HAP-1 (cell line): ENCODE results near the gene TAS2R60.
"Not testable (repeated sequence)": the region's sequence is repeated elsewhere in the genome, so short reads cannot be mapped to it uniquely, and the experiment has no call there.

Source experiments
- DNase-seq, 2 experiments: peaks; one replicate each; pipeline ENCODE4 v3.0.0-alpha.2; 2016 to 2020; ENCODE audit warnings: low spot score in 2 of 2
- H3K27me3 ChIP-seq: fragments of 250-450 bp; sonication (Bioruptor Pico); 2 replicates; pipeline ENCODE4 v1.5.1; 2020; ENCODE audit warnings: low read depth, mild to moderate bottlenecking, moderate library complexity
- H3K36me3 ChIP-seq: fragments of 250-450 bp; sonication (Bioruptor Pico); replicated peaks from 2 replicates; pipeline ENCODE4 v1.5.1; 2020; ENCODE audit warnings: mild to moderate bottlenecking
- H3K4me1 ChIP-seq: fragments of 250-450 bp; sonication (Bioruptor Pico); 2 replicates; pipeline ENCODE4 v1.5.1; 2020; ENCODE audit warnings: mild to moderate bottlenecking
- H3K4me3 ChIP-seq: fragments of 250-450 bp; sonication (Bioruptor Pico); 2 replicates; pipeline ENCODE4 v1.5.1; 2020; ENCODE audit warnings: mild to moderate bottlenecking, moderate library complexity
- H3K9me3 ChIP-seq: fragments of 250-450 bp; sonication (Bioruptor Pico); 2 replicates; pipeline ENCODE4 v1.5.1; 2020; ENCODE audit warnings: mild to moderate bottlenecking, moderate library complexity
- in situ Hi-C: fragments of 300-500 bp; cut with MboI; formaldehyde crosslinking; loops from 3 replicates; pipeline ENCODE4 v1.14.3; 2020; ENCODE audit warnings: low sequenced_read_pairs, inconsistent platforms, mixed read lengths

The TAS2R60 gene

DNA sequence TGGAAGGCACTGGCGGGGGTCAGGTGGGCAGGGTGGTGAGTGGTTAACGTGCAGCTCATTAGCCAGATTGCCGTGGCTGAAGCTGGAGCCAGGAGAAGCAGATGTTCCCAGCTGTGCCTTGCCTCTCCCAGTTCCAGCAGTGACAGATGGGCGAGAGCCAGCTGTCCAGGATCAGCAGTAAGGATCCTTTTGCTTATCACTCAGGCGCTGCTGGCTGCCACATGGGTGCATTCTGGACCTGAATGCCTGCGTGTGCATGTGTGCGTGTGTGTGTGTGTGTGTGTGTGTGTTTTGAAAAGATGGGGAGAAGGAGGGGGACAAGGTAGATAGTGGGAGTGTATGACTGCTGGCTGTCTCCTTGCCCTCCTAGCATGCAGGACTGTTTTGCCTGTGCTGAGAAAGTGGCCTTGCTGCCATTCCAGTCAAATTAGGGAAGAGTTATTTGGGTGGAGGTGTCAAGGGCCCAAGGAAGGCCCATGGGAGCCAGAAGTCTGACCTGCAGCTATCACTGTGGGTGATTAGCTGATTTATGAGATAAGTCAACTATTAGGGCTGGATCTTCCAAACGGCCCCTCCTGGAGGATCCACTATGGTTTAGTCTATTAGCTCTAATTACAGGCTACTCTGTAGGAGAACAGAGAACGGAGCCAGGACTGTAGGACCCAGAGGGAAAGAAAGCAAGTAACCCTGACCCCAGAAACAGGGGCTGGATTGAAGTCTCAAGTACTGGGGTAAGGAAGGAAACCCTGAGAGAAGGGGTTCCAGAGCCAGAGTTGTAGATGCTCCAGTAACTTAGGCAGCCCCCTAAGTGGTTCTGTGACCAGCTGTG, 37.9 kb upstream of the TAS2R60 start:
- Histone ChIP-seq H3K9me3 (no peaks in the 10 kb centered on the region), H3K4me3 (no peak overlapping the region), H3K36me3 (no peaks in the 10 kb centered on the region), H3K4me1 (peaks cover 14% of the 10 kb centered on the region), H3K27me3 (no peaks in the 10 kb centered on the region)
- DNase-seq = no peak
- in situ Hi-C loops = no loop called here

DNA sequence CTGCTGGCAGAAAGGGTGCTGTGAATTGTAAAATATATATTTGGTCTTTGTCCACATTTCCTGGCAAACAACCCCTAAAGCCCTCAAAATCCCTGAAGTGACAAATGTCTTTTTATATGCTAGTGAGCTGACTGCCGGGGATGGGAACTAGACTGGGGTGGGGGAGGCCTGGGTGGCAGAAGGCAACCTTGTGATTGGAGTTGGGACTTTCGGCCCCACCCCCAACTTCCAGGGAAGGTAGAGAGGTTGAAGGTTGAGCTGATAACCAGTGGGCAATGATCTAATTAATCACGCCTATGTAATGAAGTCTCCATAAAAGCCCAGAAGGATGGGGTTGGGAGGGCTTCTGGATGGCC, 37.3 kb upstream of the TAS2R60 start:
- in situ Hi-C loops = no loop called here
- H3K4me1 ChIP-seq = peaks cover 18% of the 10 kb centered on the region
- H3K36me3 ChIP-seq = no peaks in the 10 kb centered on the region
- no peak overlapping the region for H3K4me3 ChIP-seq
- H3K27me3 ChIP-seq = no peaks in the 10 kb centered on the region
- H3K9me3 ChIP-seq = no peaks in the 10 kb centered on the region
- peak; percentile 48 to 68 for DNase-seq

DNA sequence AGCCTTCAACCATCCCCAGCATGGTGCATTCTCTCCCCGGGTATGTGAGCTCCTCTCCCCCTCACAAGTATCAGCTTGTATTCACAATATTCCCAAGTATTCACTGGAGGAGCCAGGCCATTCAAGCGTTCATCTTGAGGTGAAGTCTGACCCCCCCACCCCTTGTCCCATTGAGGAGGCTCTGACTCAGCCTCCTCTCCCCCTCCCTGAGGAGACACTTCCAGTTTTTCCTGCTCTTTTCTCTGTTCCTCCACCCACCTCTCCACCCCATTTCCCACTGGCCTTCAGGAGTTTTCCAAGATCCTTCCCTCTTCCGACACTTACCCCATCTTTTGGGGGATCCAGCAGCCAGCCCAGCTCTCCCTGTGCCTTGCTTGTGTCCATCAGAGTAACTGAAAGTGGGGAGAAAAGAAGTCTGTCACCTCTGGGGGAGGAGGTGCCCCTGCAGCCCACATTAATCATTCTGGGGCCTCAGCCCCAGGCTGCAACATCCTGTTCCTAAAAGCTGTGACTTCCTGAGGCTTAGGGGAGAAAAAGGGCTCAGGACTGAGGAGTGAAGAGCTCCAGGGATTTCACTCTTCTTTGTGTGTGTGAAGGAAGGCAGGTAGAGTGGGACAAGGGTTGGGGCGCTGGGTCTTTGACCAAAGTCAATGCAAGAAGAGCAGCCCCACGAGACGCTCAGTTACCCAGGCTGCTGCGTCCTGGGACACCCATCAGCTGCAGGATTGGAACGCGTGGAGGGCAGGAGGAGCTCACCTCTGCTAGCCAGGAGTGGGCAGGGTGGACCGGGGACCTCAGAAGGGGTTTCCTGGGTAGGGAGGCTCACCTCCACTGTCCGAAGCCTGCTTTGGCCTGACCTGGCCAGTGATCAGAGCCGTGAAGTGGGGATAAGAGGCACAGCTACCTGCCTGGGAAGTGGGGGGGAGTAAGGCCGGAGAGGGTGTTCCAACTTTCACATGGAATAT, 35.7 kb upstream of the TAS2R60 start:
- DNase-seq = no peak
- Histone ChIP-seq H3K4me3 (no peak overlapping the region), H3K9me3 (no peaks in the 10 kb centered on the region), H3K27me3 (no peaks in the 10 kb centered on the region), H3K36me3 (no peaks in the 10 kb centered on the region), H3K4me1 (peaks cover 20% of the 10 kb centered on the region)
- in situ Hi-C loops = no loop called here

DNA sequence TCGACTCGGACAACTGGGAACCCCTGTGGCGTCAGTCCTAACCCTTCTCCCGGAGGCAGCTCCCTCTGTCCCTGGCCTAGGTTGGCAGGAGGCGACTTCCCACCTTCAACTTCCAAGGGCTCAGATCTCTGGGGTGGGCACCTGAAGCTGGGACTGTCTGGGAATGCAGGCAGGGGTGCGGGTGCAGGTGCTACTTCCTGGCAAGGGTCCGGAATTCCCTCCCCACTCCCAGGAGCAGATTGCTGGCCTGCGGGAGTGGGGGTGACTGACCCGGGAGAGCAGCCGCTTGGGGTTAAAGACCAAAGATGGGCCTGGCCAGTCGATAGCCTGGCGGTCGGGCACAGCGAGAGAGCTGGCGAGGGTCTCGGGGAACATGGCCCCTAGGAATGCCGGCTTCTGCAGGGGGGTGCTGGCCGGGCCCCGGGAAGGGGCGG, 35.0 kb upstream of the TAS2R60 start:
- H3K9me3 ChIP-seq = no peaks in the 10 kb centered on the region
- H3K4me3 ChIP-seq = no peak overlapping the region
- H3K36me3 ChIP-seq = no peaks in the 10 kb centered on the region
- in situ Hi-C loops = no loop called here
- peaks cover 20% of the 10 kb centered on the region for H3K4me1 ChIP-seq
- no peaks in the 10 kb centered on the region; the same call in 1 of the 2 replicates for H3K27me3 ChIP-seq
- DNase-seq = no peak

GRCh38 chr7:143408686-143409561, 34.3 kb upstream of the TAS2R60 start, which contains the start of gene EPHA1:
TSS of gene EPHA1 (minus strand) at chr7:143408856. CDS start at chr7:143408805, 51 bp downstream.
- H3K4me1 ChIP-seq = peaks cover 20% of the 10 kb centered on the region
- no peaks in the 10 kb centered on the region for H3K9me3 ChIP-seq
- in situ Hi-C loops = no loop called here
- no peaks in the 10 kb centered on the region for H3K36me3 ChIP-seq
- no peak within 1 kb of the TSS for H3K4me3 ChIP-seq
- peaks cover 3% of the 10 kb centered on the region; the same call in 1 of the 2 replicates for H3K27me3 ChIP-seq
- peak in 1 of 2 experiments; percentile 45 for DNase-seq

GRCh38 chr7:143410521-143411004, 32.7 kb upstream of the TAS2R60 start:
- H3K27me3 ChIP-seq = peaks cover 3% of the 10 kb centered on the region; the same call in 1 of the 2 replicates

GRCh38 chr7:143411976-143412708, 31.1 kb upstream of the TAS2R60 start:
- peaks cover 11% of the 10 kb centered on the region for H3K4me1 ChIP-seq
- no peaks in the 10 kb centered on the region for H3K9me3 ChIP-seq
- peaks cover 3% of the 10 kb centered on the region; the same call in 1 of the 2 replicates for H3K27me3 ChIP-seq
- H3K4me3 ChIP-seq = no peak overlapping the region
- in situ Hi-C loops = no loop called here
- no peak for DNase-seq
- no peaks in the 10 kb centered on the region for H3K36me3 ChIP-seq

More at GRCh38 chr7:143410521-143411004, 32.7 kb upstream of the TAS2R60 start:
- in situ Hi-C loops = no loop called here
- Histone ChIP-seq H3K4me1 (peaks cover 18% of the 10 kb centered on the region), H3K4me3 (no peak overlapping the region), H3K9me3 (no peaks in the 10 kb centered on the region), H3K36me3 (no peaks in the 10 kb centered on the region)
- DNase-seq = peak; percentile 31 to 71

DNA sequence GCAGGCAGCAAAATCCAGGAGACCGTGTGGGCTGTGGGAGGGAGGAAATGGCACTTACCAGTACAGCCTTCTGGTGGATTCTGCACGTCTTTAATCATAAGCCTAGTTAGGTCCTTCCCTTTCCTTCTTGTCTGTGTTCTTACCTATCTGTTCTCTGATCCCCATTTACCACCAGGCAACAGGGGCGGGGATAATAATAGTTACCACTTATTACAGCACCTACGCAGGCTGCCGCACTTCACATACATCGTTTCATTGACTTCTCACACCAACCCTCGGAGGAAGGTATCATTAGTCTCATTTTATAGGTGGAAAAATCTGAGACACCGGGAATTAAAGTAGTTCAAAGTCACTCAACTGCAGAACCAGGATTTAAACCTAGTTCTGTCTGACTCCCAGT, 30.1 kb upstream of the TAS2R60 start:
- peaks cover 11% of the 10 kb centered on the region for H3K4me1 ChIP-seq
- in situ Hi-C loops = no loop called here
- H3K4me3 ChIP-seq = no peak overlapping the region

DNA sequence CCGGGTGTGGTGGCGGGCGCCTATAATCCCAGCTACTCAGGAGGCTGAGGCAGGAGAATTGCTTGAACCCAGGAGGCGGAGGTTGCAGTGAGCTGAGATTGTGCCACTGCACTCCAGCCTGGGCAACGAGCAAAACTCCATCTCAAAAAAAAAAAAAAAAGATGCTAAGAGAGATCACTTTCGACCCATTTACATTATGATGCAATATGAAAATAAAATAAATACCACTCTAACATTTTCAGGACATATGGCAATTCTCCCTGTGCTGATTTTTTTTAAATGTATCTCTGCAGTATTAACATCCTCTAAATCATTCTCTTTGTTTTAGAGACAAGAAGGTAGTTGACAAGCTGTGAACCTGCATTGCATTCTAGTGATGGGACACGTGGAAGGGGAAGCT, 28.0 kb upstream of the TAS2R60 start:
- H3K27me3 ChIP-seq, H3K4me3 ChIP-seq, DNase-seq, in situ Hi-C loops, H3K4me1 ChIP-seq, H3K9me3 ChIP-seq, H3K36me3 ChIP-seq: not testable (repeated sequence)

More for the DNA sequence above, 30.1 kb upstream of the TAS2R60 start:
- Histone ChIP-seq H3K36me3 (no peaks in the 10 kb centered on the region), H3K27me3 (peaks cover 3% of the 10 kb centered on the region; the same call in 1 of the 2 replicates), H3K9me3 (no peaks in the 10 kb centered on the region)
- DNase-seq = no peak

DNA sequence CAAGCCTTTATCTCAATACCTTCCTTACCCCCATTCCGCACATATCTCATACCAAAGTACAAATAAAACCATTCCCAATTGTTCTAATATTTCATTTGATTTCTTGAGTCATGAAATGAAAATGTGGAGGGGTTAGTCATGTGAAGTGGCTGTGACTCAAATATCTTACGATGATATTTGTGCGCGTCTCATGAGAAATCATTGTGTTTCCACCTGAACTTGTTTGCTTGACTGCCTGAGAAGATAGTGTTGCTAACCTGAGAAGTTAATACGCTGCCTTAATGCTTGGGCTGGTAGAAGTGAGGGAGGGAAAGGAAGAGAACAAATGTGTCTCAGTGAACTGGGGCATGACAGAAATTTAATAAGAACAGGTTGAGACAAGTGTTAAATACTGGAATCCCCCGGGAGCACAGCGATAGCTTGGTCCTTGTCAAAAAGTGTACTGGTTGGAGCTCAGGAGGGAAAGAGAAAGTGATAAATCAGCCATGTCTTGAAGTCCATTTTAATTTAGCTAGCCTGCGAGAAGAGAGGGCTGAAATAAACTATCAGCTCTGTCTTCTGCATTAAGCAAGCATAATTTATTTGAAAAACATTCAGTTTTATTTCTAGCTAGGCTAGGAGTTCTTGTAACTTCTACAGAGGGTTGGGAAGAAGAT, 27.4 kb upstream of the TAS2R60 start:
- Histone ChIP-seq H3K9me3 (no peaks in the 10 kb centered on the region), H3K4me1 (peaks cover 3% of the 10 kb centered on the region; the same call in 1 of the 2 replicates), H3K4me3 (no peak overlapping the region), H3K27me3 (peaks cover 3% of the 10 kb centered on the region; the same call in 1 of the 2 replicates), H3K36me3 (no peaks in the 10 kb centered on the region)
- no peak for DNase-seq
- in situ Hi-C loops = no loop called here

DNA sequence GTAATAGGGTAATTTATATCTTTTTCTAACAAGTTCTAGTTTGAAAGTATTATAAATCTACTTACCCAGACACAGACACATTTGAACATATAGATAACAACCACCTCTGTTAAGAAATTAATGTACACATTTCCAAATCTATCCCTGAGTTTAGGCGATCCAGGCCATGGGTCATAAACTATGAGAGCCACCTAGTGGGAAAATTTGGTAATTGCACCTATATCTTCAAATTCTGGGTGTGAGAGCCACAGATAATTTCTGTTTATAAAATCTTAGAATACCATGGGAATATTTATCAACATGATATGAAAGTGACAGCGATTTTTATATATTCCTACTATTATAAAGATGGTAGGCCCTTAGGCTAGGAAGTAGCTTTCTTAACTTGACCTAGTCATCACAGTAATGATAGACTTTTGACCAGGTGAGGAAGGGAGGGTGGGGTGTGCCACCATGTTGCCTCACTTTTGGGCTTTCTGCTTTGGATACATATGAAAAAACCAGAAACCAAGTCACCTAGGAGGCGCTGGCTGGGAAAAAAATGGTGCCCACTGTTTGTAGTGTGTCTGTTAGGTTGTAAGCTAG, 26.6 kb upstream of the TAS2R60 start:
- peaks cover 3% of the 10 kb centered on the region; the same call in 1 of the 2 replicates for H3K27me3 ChIP-seq
- H3K4me1 ChIP-seq = no peaks in the 10 kb centered on the region
- H3K9me3 ChIP-seq = peaks cover 4% of the 10 kb centered on the region; the same call in 1 of the 2 replicates
- DNase-seq = peak in 1 of 2 experiments; percentile 21
- in situ Hi-C loops = no loop called here
- H3K36me3 ChIP-seq = no peaks in the 10 kb centered on the region
- no peak overlapping the region for H3K4me3 ChIP-seq
